SH-SY5Y (cell line): ENCODE data around the gene ITGA1.

ENCODE experiments used
- GATA2 ChIP-seq: IDR thresholded peaks from 2 replicates; pipeline ENCODE4 v1.6.1; 2011; ENCODE audit warnings: mild to moderate bottlenecking, low read depth, low read length
- GATA3 ChIP-seq: IDR thresholded peaks from 2 replicates; pipeline ENCODE4 v1.6.1; 2011; ENCODE audit warnings: low read depth, mild to moderate bottlenecking, low read length, moderate library complexity

DNA sequence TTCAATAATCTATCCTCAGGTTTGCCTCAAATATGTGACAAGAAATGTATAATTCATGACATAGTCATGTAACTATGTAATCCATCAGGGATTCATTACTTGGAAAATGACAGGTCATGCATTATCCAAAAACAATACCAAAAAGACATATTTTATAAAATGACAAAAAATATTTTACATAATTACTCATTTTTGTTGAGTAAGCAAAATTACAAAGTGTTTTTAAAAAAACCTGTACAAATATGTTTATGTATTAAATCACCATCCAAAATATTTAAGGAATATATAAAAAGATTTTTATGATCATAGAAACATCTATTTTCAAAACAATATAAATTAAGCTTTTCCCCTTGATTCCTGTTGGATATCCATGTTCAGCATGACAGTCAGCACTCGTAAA is 164.8 kb downstream of the ITGA1 start:
- TF ChIP-seq GATA2, result no peak
- TF ChIP-seq GATA3, result no peak
